GM23338 (cell line): Measurements from ENCODE around the gene NFE2. TPM values are rescaled to one million over a fixed set of nuclear protein-coding genes. Genes with fewer than 3 reads are reported as not detected.

Source experiments
- ATAC-seq: fragments of 200-7000 bp; cut with Tn5 transposase; 3 replicates; pipeline ENCODE4 v1.9.1; 2020
- DNase-seq: peaks from one replicate; pipeline ENCODE4 v3.0.0-alpha.2; 2015; ENCODE audit warnings: low spot score
- H2AFZ ChIP-seq: fragments of 200-600 bp; sonication (generic); 2 replicates; pipeline ENCODE4 v1.8.0; 2016; ENCODE audit warnings: antibody characterized with exemption, mild to moderate bottlenecking, moderate library complexity
- H3F3A ChIP-seq: fragments of 200-600 bp; sonication (generic); replicated peaks from 2 replicates; pipeline ENCODE4 v1.8.0; 2017; ENCODE audit warnings: antibody characterized with exemption, mixed run types, low read depth
- H3K27ac ChIP-seq: fragments of 200-600 bp; sonication (generic); 2 replicates; pipeline ENCODE4 v1.6.1; 2016; ENCODE audit warnings: low read depth
- H3K27me3 ChIP-seq: fragments of 200-600 bp; sonication (generic); 2 replicates; pipeline ENCODE4 v1.8.0; 2016; ENCODE audit warnings: mild to moderate bottlenecking, mixed run types, moderate library complexity; ENCODE audit not compliant: insufficient read depth
- H3K36me3 ChIP-seq: fragments of 200-600 bp; sonication (generic); 2 replicates; pipeline ENCODE4 v1.8.0; 2016; ENCODE audit warnings: mild to moderate bottlenecking; ENCODE audit not compliant: insufficient read depth
- H3K4me1 ChIP-seq: fragments of 200-600 bp; sonication (generic); 2 replicates; pipeline ENCODE4 v1.8.0; 2016; ENCODE audit warnings: mild to moderate bottlenecking, moderate library complexity; ENCODE audit not compliant: insufficient read depth
- H3K4me2 ChIP-seq: fragments of 200-600 bp; sonication (generic); 2 replicates; pipeline ENCODE4 v1.7.1; 2017; ENCODE audit warnings: mixed run types
- H3K4me3 ChIP-seq: fragments of 200-600 bp; sonication (generic); 2 replicates; pipeline ENCODE4 v1.6.1; 2016; ENCODE audit warnings: mixed run types
- H3K79me2 ChIP-seq: fragments of 200-600 bp; sonication (generic); replicated peaks from 2 replicates; pipeline ENCODE4 v1.8.0; 2017; ENCODE audit warnings: mild to moderate bottlenecking; ENCODE audit not compliant: insufficient read depth
- H3K9me2 ChIP-seq: fragments of 200-600 bp; sonication (generic); 2 replicates; pipeline ENCODE4 v1.8.0; 2017; ENCODE audit not compliant: insufficient read depth
- H4K20me1 ChIP-seq: fragments of 200-600 bp; sonication (generic); replicated peaks from 2 replicates; pipeline ENCODE4 v1.8.0; 2017; ENCODE audit warnings: mild to moderate bottlenecking; ENCODE audit not compliant: insufficient read depth
- H3K27ac Mint-ChIP-seq: 2 replicates; pipeline ENCODE4 v1.8.0; 2020; ENCODE audit warnings: inconsistent platforms, mild to moderate bottlenecking, moderate library complexity, mixed read lengths
- H3K27me3 Mint-ChIP-seq: 3 replicates; pipeline ENCODE4 v1.8.0; 2022; ENCODE audit warnings: low read depth, mild to moderate bottlenecking, moderate library complexity, mixed read lengths, inconsistent platforms; ENCODE audit not compliant: insufficient read depth, poor library complexity
- H3K36me3 Mint-ChIP-seq: 3 replicates; pipeline ENCODE4 v1.8.0; 2021; ENCODE audit warnings: low read depth, mild to moderate bottlenecking, inconsistent platforms, moderate library complexity, mixed read lengths
- H3K4me1 Mint-ChIP-seq: 3 replicates; pipeline ENCODE4 v1.8.0; 2020; ENCODE audit warnings: mild to moderate bottlenecking, inconsistent platforms, mixed read lengths
- H3K4me3 Mint-ChIP-seq: 3 replicates; pipeline ENCODE4 v1.8.0; 2021; ENCODE audit warnings: moderate library complexity, mild to moderate bottlenecking, inconsistent platforms, mixed read lengths
- H3K9me3 Mint-ChIP-seq: 3 replicates; pipeline ENCODE4 v1.8.0; 2020; ENCODE audit warnings: moderate library complexity, mild to moderate bottlenecking, inconsistent platforms, mixed read lengths
- CREB1 ChIP-seq: fragments of 250-450 bp; sonication (Bioruptor Pico); IDR thresholded peaks from 2 replicates; pipeline ENCODE4 v1.5.0; 2020; ENCODE audit warnings: low read depth, mild to moderate bottlenecking, moderate library complexity
- EZH2 ChIP-seq: fragments of 200-600 bp; sonication (generic); IDR thresholded peaks from one replicate; pipeline ENCODE4 v1.8.0; 2017; ENCODE audit warnings: antibody characterized with exemption, mild to moderate bottlenecking, low read depth; ENCODE audit not compliant: unreplicated experiment
- EZH2phosphoT487 ChIP-seq: fragments of 200-600 bp; sonication (generic); IDR thresholded peaks from one replicate; pipeline ENCODE4 v1.8.1; 2018; ENCODE audit warnings: antibody characterized with exemption; ENCODE audit not compliant: unreplicated experiment
- JUNB ChIP-seq: IDR thresholded peaks from one replicate; pipeline ENCODE4 v1.6.1; 2016; ENCODE audit warnings: antibody characterized with exemption; ENCODE audit not compliant: unreplicated experiment
- NANOG ChIP-seq: IDR thresholded peaks from 2 replicates; pipeline ENCODE4 v1.6.1; 2016; ENCODE audit warnings: antibody characterized with exemption, borderline replicate concordance
- POLR2AphosphoS5 ChIP-seq: IDR thresholded peaks from 2 replicates; pipeline ENCODE4 v1.6.1; 2016; ENCODE audit warnings: antibody characterized with exemption, low read depth
- STAT1 ChIP-seq: IDR thresholded peaks from one replicate; pipeline ENCODE4 v1.6.1; 2016; ENCODE audit warnings: antibody characterized with exemption; ENCODE audit not compliant: unreplicated experiment
- ZNF114 ChIP-seq: fragments of 250-450 bp; sonication (Bioruptor Pico); IDR thresholded peaks from 2 replicates; pipeline ENCODE4 v1.5.0; 2020; ENCODE audit warnings: mild to moderate bottlenecking, moderate library complexity
- ZNF331 ChIP-seq: fragments of 250-450 bp; sonication (Bioruptor Pico); IDR thresholded peaks from 2 replicates; pipeline ENCODE4 v1.5.0; 2020; ENCODE audit warnings: low read depth, mild to moderate bottlenecking, moderate library complexity
- polyA plus RNA-seq: library from polyadenylated mRNA; unstranded; fragments of >200 nt; fragmentation: Nextera tagmentation; extraction: Ambion mirVana; gene quantifications from 2 replicates; pipeline ENCODE4 v1.2.1, GENCODE V29; 2016
- total RNA-seq: library from RNA; depleted of rRNA; stranded (reverse); fragments of >200 nt; shearing (Covaris generic); gene quantifications from 2 replicates; pipeline ENCODE4 v1.2.3, GENCODE V29; 2014
- TF ChIP-seq, protein P1 (sequence below): fragments of 250-450 bp; sonication (Bioruptor Pico); IDR thresholded peaks from 2 replicates; pipeline ENCODE4 v1.5.0; 2020; ENCODE audit warnings: mild to moderate bottlenecking, moderate library complexity
- TF ChIP-seq, protein P2 (sequence below): IDR thresholded peaks from 2 replicates; pipeline ENCODE4 v1.6.1; 2016; ENCODE audit warnings: antibody characterized with exemption
- TF ChIP-seq, protein P3 (sequence below), 2 experiments: fragments of 200-600 bp in 1 of 2; sonication (generic) in 1 of 2; conservative IDR thresholded peaks; 2 replicates each; pipeline versions ENCODE4 v1.5.1 to v1.6.1; 2016 to 2017; ENCODE audit warnings: antibody characterized with exemption in 2 of 2, low read depth in 2 of 2, mild to moderate bottlenecking in 2 of 2, moderate library complexity in 1 of 2
- TF ChIP-seq, protein P4 (sequence below): IDR thresholded peaks from one replicate; pipeline ENCODE4 v1.6.1; 2018; ENCODE audit warnings: antibody characterized with exemption; ENCODE audit not compliant: unreplicated experiment

The NFE2 gene
- total and polyA plus RNA-seq, 2 experiments from 2014 or later: 1.3 to 1.8 TPM

DNA sequence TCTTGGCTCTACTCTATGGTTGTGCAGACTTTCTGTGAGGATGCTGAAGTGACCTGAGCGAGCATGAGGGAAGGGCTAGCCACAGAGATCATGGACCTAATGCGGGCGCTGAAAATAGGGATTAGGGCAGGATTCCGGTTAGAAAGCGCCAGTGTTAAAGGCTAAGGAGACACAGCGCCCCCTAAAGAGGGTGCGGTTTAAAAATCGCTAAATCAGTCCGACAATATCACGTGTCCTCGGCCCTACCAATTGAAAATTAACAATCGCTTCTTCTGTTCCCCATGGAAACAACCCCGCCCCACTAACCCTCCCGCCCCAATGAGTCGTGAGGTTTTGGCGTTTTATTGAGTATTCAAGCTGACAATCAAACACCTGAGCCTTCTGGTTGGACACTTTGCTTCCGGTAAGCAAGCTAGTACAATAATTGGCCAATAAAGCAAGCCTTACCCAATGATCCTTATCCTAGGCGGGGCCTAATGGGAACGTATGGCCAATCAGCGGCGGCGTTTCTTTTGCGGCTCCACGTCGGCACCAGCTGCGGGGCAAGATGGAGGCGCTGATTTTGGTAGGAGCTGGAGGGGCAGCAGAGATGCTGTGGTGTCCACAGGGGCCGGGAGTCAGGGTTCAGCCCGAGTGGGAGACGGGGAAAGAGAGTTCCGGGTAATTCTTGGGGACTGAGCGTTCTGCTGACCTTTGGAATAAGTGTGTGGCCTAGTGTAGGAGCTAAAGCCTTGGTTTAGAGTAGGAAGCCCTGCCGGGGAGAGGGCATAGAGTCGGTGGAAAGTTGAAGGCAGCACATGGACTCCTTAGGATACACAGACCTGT lies 24.0 kb upstream of the NFE2 start, which contains the start of gene COPZ1:
TSS of gene COPZ1 (plus strand) at position 515 of the 825 bp plus-strand sequence. CDS start at position 548, 33 bp downstream.
- peak within 1 kb of the TSS; percentile 74 for H3K4me2 ChIP-seq
- H3F3A ChIP-seq: no peaks in the 10 kb centered on the region; the same call in none of the 2 replicates
- H3K79me2 ChIP-seq: peaks cover 7% of the 10 kb centered on the region
- peak within 1 kb of the TSS; percentile 0; the same call in 1 of the 2 replicates for H3K27ac ChIP-seq
- peak; percentile 95 for ATAC-seq
- Mint-ChIP-seq H3K4me1 (peaks cover 19% of the 10 kb centered on the region), H3K27me3 (peaks cover 3% of the 10 kb centered on the region), H3K27ac (peak within 1 kb of the TSS; percentile 97), H3K9me3 (no peaks in the 10 kb centered on the region), H3K4me3 (peak within 1 kb of the TSS; percentile 100), H3K36me3 (no peaks in the 10 kb centered on the region)
- H3K4me1 ChIP-seq: peaks cover 15% of the 10 kb centered on the region
- H3K27me3 ChIP-seq: no peaks in the 10 kb centered on the region
- no peaks in the 10 kb centered on the region for H3K36me3 ChIP-seq
- no peaks in the 10 kb centered on the region for H4K20me1 ChIP-seq
- DNase-seq: peak; percentile 100
- no peaks in the 10 kb centered on the region for H3K9me2 ChIP-seq
- no peak for TF ChIP-seq EZH2phosphoT487
- TF ChIP-seq POLR2AphosphoS5: peak; percentile 69
- TF ChIP-seq ZNF331 (CRISPR knock-in tag): no peak
- no peak for TF ChIP-seq ZNF114 (CRISPR knock-in tag)
- TF ChIP-seq, protein P1, sequence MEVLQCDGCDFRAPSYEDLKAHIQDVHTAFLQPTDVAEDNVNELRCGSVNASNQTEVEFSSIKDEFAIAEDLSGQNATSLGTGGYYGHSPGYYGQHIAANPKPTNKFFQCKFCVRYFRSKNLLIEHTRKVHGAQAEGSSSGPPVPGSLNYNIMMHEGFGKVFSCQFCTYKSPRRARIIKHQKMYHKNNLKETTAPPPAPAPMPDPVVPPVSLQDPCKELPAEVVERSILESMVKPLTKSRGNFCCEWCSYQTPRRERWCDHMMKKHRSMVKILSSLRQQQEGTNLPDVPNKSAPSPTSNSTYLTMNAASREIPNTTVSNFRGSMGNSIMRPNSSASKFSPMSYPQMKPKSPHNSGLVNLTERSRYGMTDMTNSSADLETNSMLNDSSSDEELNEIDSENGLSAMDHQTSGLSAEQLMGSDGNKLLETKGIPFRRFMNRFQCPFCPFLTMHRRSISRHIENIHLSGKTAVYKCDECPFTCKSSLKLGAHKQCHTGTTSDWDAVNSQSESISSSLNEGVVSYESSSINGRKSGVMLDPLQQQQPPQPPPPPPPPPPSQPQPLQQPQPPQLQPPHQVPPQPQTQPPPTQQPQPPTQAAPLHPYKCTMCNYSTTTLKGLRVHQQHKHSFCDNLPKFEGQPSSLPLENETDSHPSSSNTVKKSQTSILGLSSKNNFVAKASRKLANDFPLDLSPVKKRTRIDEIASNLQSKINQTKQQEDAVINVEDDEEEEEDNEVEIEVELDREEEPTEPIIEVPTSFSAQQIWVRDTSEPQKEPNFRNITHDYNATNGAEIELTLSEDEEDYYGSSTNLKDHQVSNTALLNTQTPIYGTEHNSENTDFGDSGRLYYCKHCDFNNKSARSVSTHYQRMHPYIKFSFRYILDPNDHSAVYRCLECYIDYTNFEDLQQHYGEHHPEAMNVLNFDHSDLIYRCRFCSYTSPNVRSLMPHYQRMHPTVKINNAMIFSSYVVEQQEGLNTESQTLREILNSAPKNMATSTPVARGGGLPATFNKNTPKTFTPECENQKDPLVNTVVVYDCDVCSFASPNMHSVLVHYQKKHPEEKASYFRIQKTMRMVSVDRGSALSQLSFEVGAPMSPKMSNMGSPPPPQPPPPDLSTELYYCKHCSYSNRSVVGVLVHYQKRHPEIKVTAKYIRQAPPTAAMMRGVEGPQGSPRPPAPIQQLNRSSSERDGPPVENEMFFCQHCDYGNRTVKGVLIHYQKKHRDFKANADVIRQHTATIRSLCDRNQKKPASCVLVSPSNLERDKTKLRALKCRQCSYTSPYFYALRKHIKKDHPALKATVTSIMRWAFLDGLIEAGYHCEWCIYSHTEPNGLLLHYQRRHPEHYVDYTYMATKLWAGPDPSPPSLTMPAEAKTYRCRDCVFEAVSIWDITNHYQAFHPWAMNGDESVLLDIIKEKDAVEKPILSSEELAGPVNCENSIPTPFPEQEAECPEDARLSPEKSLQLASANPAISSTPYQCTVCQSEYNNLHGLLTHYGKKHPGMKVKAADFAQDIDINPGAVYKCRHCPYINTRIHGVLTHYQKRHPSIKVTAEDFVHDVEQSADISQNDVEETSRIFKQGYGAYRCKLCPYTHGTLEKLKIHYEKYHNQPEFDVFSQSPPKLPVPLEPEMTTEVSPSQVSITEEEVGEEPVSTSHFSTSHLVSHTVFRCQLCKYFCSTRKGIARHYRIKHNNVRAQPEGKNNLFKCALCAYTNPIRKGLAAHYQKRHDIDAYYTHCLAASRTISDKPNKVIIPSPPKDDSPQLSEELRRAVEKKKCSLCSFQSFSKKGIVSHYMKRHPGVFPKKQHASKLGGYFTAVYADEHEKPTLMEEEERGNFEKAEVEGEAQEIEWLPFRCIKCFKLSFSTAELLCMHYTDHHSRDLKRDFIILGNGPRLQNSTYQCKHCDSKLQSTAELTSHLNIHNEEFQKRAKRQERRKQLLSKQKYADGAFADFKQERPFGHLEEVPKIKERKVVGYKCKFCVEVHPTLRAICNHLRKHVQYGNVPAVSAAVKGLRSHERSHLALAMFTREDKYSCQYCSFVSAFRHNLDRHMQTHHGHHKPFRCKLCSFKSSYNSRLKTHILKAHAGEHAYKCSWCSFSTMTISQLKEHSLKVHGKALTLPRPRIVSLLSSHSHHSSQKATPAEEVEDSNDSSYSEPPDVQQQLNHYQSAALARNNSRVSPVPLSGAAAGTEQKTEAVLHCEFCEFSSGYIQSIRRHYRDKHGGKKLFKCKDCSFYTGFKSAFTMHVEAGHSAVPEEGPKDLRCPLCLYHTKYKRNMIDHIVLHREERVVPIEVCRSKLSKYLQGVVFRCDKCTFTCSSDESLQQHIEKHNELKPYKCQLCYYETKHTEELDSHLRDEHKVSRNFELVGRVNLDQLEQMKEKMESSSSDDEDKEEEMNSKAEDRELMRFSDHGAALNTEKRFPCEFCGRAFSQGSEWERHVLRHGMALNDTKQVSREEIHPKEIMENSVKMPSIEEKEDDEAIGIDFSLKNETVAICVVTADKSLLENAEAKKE (CRISPR knock-in tag): no peak
- no peak for TF ChIP-seq STAT1
- TF ChIP-seq, protein P2, sequence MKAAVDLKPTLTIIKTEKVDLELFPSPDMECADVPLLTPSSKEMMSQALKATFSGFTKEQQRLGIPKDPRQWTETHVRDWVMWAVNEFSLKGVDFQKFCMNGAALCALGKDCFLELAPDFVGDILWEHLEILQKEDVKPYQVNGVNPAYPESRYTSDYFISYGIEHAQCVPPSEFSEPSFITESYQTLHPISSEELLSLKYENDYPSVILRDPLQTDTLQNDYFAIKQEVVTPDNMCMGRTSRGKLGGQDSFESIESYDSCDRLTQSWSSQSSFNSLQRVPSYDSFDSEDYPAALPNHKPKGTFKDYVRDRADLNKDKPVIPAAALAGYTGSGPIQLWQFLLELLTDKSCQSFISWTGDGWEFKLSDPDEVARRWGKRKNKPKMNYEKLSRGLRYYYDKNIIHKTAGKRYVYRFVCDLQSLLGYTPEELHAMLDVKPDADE: no peak
- TF ChIP-seq CREB1: peak; percentile 86
- 0 out of 2 replicates have a peak, but pooled peaks have one; percentile 7 for TF ChIP-seq NANOG
- no peak for TF ChIP-seq EZH2
- TF ChIP-seq, protein P3, sequence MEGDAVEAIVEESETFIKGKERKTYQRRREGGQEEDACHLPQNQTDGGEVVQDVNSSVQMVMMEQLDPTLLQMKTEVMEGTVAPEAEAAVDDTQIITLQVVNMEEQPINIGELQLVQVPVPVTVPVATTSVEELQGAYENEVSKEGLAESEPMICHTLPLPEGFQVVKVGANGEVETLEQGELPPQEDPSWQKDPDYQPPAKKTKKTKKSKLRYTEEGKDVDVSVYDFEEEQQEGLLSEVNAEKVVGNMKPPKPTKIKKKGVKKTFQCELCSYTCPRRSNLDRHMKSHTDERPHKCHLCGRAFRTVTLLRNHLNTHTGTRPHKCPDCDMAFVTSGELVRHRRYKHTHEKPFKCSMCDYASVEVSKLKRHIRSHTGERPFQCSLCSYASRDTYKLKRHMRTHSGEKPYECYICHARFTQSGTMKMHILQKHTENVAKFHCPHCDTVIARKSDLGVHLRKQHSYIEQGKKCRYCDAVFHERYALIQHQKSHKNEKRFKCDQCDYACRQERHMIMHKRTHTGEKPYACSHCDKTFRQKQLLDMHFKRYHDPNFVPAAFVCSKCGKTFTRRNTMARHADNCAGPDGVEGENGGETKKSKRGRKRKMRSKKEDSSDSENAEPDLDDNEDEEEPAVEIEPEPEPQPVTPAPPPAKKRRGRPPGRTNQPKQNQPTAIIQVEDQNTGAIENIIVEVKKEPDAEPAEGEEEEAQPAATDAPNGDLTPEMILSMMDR (conservative IDR thresholded peaks at IDR 0.05; ENCODE audit: low read depth in 2 of 2): peak; percentile 77 to 92
- TF ChIP-seq JUNB: no peak
- TF ChIP-seq, protein P4, sequence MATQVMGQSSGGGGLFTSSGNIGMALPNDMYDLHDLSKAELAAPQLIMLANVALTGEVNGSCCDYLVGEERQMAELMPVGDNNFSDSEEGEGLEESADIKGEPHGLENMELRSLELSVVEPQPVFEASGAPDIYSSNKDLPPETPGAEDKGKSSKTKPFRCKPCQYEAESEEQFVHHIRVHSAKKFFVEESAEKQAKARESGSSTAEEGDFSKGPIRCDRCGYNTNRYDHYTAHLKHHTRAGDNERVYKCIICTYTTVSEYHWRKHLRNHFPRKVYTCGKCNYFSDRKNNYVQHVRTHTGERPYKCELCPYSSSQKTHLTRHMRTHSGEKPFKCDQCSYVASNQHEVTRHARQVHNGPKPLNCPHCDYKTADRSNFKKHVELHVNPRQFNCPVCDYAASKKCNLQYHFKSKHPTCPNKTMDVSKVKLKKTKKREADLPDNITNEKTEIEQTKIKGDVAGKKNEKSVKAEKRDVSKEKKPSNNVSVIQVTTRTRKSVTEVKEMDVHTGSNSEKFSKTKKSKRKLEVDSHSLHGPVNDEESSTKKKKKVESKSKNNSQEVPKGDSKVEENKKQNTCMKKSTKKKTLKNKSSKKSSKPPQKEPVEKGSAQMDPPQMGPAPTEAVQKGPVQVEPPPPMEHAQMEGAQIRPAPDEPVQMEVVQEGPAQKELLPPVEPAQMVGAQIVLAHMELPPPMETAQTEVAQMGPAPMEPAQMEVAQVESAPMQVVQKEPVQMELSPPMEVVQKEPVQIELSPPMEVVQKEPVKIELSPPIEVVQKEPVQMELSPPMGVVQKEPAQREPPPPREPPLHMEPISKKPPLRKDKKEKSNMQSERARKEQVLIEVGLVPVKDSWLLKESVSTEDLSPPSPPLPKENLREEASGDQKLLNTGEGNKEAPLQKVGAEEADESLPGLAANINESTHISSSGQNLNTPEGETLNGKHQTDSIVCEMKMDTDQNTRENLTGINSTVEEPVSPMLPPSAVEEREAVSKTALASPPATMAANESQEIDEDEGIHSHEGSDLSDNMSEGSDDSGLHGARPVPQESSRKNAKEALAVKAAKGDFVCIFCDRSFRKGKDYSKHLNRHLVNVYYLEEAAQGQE: no peak
- H3K4me3 ChIP-seq: peak within 1 kb of the TSS; percentile 53
- peak within 1 kb of the TSS; percentile 39 for H2AFZ ChIP-seq
